ENCODE measurements around the gene AFAP1.

AFAP1 gene

DNA sequence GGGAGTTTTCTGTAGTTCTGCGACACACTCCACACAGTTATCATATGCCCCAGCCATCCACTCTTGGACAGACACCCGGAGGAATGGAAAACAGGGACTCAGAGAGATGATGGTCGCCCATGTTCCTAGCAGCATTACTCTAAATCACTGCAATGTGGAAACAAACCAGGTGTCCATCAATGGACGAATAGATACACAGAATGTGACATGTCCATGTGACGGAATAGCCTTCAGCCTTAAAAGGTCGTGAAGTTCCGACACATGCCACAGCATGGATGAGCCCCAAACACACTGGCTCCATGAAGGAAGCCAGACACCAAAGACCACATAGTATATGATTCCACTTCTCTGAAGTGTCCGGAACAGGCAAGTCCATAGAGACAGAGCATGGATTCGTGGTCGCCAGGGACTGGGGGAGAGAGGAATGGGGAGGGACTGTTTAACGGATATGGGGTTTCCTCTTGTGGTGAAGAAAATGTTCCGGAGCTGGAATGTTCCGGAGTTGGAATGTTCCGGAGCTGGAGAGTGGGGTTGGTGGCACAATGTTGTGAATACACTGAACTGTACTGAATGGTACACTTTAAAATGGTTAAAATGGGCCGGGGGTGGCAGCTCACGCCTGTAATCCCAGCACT lies 28.7 kb upstream of the AFAP1 start:
- no peak for DNase-seq

DNA sequence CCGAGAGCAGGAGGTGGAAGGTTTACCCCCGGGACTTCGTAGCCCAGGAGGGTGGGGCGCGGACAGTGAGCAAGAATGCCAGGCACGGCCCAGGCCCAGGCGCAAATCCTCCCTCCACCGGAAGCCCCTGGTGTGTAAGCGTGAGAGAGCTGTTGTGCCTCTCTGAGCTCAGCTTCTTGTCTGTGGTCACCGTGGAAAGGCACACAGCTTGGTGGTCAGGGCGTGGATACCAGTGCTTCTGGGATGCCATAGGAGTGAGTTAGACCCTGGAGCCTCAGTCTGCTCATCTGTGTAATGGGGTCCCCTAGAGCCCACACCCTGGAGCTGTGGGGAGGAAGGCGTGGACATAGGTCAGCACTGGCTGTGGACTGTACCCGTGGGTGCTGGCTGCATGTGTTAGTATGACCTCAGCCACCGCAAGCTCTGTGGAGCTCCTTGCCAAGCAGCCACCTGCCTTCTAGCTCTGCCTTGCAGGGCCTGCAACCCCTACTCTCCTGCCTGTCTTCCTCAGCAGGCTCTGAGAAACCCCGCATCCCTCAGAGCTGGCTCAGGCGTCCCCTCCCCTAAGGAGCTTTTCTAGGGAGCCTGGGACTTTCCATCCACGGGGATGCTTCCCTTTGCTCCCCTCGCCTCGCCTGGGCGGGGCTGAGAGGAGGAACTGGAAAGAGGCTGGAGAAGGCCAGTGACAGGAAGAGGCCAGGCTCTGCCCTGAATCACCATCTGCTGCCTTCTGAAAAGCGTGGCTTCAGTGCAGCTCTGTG lies 28.0 kb upstream of the AFAP1 start:
- DNase-seq, result no peak

GRCh38 chr4:7967063-7967440 lies 27.4 kb upstream of the AFAP1 start:
- DNase-seq, result no peak

- no peak for DNase-seq
Observed at GRCh38 chr4:7966281-7967062, 26.8 kb upstream of the AFAP1 start.

- DNase-seq, result peak; percentile 52
Observed at GRCh38 chr4:7964890-7965662, 25.4 kb upstream of the AFAP1 start.

- peak; percentile 20 for DNase-seq
Observed at GRCh38 chr4:7964459-7964858, 24.8 kb upstream of the AFAP1 start.

DNA sequence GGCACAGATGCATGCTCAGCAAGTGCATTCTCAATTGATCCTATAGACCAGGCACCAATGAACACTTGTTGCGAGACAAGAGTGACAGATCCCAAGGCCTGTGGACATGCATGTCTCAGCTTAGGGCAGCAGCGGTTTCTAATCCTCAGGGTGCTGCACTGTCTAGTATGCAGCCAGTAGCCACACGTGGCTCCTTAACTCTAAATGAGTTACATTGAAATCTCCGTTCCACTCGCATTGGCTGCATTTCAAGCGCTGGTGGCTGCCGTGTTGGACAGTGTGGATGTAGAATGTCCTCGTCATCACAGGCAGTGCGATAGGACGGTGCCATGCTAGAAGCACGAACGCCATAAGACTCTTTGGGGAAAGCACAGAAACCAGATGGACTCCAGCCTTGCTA lies 24.0 kb upstream of the AFAP1 start:
- no peak for DNase-seq

DNA sequence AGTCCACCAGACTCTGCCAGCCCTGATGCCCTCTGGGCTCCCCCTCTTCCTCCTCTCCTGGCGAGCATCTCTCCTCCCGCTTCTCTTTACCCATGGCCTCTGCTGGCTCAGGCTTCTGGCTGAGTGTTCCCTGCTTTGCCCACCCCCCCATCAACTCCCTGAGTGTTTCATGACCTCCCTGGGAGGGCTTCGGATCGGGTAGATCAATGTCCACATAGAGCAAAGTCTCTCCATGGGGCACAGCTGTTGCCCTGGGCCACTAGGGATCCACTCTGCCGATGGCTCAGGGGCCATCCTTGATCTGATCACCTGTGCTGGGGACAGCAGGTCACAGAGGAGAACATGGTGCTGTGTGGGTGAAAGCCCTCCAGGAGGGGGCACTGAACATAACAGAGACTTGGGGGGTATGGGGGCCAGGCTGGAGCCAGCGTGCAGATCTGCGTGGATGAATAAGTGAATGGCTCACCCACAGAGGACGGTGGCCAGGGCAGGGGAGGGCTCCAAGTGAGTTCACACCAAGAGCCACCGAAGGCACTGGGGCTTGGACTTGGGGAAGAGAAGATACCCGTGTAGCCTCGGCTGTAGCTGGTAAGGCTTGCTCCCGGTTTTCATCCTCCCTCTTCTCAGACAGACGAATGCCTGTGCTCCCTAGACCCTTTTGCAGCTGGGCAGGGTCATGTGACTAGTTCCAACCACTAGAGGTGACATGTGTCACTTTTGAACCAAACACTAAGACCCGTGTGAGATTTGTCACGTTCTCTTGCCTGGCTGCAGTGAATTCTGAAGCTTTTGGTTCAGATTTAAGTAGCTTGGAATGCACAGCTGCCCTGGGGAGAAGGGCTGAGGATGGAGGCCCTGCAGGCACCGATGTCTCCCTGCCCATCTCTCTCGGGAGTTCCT lies 23.2 kb upstream of the AFAP1 start:
- no peak for DNase-seq

DNA sequence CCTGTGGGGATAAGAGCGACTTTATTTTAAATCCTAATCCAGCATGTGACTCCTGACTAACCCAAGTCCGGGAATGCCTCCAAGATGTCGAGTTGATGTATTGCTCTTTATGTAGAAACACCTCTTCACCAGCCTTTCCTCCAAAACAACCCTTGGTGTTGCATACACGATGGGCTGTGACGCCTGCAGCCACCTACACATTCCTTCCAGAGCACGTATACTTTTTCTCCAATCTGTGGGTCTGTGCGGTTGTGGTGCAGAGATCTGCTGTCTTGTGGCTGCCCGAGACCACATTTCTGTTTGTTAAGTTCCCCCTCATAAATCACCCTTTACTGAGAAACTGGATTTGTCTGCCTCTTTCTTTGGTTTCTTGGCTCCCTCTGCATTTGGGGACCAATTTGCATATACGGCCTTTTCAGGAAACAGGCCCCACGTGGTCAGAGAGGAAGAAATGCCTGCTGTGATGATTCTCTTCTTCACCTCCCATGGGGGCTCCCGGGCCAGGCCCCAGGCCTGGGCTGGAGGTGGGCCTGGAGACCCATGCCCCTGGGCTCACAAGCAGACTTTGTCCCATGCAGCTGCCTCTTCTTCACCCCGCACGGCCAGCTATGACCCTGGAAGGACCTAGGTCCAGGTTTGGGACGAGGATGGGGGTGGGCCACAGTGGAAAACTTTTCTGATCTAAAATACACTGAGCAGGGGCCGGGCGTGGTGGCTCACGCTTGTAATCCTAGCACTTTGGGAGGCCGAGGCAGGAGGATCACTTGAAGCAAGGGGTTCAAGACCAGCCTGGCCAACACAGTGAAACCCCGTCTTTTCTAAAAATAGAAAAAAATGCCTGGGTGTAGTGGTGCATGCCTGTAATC lies 21.4 kb upstream of the AFAP1 start:
- DNase-seq, result peak; percentile 71

DNA sequence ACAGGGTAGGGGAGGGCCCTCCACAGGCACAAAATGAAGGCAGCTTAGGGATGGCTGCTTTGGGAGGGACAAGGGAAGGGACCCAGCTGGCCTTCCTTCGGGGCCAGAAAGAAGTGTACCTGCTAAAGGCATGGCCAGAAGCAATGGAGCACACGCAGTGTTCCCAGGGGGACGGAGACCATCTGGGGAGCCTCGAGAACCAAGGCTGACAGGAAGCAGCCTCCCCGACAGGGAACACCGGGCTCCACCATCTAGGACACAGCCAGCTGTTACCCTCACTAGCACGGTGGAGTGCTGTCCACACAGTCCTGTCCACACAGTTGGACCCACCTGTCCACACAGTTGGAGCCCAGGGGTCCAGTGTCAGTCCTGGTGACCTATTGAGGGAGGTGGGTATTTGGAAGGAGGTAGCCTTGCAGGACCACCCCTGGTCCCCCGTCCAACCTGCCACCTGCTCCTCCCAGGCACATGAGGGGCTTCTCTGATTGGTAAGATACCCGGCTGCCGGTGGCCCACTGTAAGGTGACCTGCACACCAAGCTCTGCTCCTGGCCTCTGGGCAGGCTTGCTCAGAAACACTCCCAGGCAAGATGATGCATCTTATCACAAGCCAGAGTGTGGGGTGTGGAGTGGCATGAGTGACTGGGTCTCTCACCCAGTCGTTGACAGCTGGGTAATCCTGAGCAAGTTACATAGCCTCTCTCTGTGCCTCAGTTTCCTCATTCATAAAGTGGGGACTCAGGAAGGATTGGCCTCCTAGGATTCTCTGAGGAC lies 20.5 kb upstream of the AFAP1 start:
- no peak for DNase-seq

DNA sequence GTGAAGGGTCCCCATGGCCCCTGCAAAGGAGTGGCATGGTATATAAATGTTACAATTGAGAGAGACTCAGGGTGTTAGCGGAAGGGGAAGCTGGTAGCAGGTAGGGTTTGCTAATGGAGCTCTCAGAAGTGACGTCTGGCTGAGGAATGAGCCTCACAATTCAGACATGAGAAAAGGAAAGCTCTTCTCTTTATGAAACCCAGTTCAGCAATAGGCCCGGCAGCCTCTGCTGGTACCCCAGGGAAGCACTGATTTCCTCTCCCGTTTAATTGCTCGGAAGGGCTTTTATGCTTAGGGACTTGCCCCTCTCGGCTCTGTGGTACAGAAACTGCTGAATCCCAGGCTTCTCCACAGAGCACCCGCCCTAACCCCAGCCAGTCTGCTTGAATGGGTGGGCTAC lies 19.4 kb upstream of the AFAP1 start:
- no peak for DNase-seq

- no peak for DNase-seq
Observed at GRCh38 chr4:7956934-7957656, 17.4 kb upstream of the AFAP1 start.

- no peak for DNase-seq
Observed at GRCh38 chr4:7956270-7956808, 16.7 kb upstream of the AFAP1 start.

DNA sequence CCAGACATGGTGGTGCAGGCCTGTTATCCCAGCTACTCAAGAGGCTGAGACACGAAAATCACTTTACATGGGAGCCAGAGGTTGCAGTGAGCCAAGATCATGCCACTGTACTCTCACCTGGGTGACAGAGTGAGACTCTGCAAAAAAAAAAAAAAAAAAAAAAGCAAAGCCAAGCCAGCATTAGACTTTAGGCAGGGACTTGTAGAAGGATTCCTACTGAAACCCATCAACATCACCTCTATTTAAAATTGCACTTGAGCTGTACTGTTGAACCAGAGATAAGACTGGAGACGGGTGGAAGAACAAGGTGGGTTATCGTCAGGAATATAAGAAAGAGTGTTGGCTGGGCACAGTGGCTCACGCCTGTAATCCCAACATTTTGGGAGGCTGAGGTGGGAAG lies 15.7 kb upstream of the AFAP1 start:
- no peak for DNase-seq

DNA sequence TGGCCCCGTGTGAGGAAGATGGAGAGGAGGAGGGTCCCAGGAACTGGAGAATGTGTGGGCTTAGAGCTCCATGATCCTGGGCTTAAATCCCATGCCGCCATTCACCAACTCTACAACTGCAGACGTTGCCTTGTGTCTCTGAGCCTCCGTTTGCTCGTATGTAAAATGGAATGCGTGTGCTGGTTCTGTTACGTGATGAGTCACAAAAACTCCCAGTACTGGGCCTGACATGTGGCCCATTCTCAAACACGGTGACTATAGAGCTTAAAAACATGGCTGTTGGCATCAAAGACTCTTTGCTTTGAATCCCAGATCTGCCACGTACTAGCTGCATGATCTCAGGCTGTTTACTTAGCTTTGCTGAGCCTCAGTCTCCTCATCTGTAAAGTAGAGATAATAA lies 13.0 kb upstream of the AFAP1 start:
- no peak for DNase-seq

DNA sequence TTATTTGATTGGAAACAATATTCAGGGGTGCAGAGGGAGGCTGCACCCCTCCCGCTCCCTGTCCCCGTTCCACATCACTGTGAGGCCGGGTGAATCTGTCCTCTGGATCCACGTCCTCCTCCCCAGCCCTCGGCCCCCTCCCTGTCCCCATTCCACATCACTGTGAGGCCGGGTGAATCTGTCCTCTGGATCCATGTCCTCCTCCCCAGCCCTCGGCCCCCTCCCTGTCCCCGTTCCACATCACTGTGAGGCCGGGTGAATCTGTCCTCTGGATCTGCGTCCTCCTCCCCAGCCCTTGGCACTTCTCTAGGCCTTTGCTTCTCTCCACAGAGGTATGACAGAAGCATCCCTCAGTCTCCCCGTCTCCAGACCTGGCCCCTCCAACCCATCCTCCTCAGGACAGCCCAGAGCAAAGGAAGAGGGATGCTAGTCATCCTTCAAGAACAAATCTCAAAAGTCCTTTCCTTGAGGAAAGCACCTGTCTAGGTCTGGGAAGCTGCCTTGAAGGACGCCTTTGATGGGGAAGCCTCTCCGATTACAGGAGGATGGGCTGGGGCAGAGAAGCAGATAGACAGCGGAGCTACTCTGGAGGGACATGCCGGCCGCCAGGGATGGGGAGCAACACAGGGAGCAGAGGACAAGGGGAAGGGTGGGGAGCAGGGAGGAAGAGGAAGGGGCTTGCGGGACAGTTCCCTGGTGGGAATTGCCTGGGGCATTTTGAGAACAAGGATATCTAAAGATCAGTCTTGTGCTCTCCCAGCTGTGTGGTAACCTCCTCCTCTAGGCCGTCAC lies 10.8 kb upstream of the AFAP1 start:
- DNase-seq, result no peak

DNA sequence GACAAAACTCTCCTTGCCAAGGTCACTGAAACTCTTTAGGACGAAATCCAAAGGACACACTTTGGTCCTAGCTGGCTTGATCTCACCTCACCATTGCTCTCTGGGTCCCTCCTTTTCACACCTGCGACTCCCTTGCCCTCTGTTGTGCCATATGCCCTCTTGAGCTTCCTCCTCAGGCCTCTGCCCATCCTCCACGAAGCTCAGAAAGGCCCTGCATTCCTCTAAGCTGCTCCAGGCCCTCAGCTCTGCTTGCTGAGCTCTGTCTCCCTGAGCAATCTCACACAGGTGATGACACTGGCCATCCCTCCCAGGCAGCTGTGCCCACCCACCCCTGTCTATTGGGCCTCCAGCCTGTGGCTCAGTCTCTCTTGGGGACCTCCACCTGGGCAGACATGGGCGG lies 10.1 kb upstream of the AFAP1 start:
- DNase-seq, result no peak

DNA sequence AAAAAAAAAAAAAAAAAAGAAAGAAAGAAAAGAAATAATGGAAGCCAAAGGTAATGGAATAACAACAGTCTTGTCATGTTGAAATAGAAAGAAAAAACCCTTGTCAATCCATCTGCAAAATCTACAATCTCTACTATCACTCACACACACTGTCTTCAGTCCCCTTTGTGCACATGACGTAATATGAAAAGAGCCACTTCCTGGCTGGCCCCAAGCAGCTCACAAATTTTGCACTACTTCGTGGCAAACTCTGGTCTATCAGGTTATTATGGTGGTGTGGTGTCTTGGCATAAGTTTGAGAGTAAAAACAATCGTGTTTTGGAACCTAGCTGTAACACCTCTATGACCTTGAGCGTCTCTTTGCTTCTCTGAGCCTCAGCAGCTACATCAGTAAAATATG lies 8.3 kb upstream of the AFAP1 start:
- DNase-seq, result no peak

Measured in stimulated activated naive CD4-positive, alpha-beta T cell treated with Interleukin-2 at 50 U/mL for 16 hours (primary cell).